H1 (cell line): ENCODE measurements around the gene SLC12A7.

Experiments used
- CREB1 ChIP-seq: IDR thresholded peaks from 2 replicates; pipeline ENCODE4 v1.6.1; 2012; ENCODE audit warnings: inconsistent platforms
- RAD21 ChIP-seq, 2 experiments: IDR thresholded peaks in 1 of 2; conservative IDR thresholded peaks in 1 of 2; 2 replicates each; pipeline ENCODE4 v1.6.1; 2011; ENCODE audit warnings: low read depth in 2 of 2, low read length in 2 of 2, improper control_type of control experiment in 1 of 2, inconsistent platforms in 1 of 2, mild to moderate bottlenecking in 1 of 2, moderate library complexity in 1 of 2
- TAF1 ChIP-seq: IDR thresholded peaks from 2 replicates; pipeline ENCODE4 v1.6.1; 2011; ENCODE audit warnings: mild to moderate bottlenecking, low read depth, low read length
- TCF12 ChIP-seq: IDR thresholded peaks from 2 replicates; pipeline ENCODE4 v1.6.1; 2011; ENCODE audit warnings: low read depth, mild to moderate bottlenecking, low read length

GRCh38 chr5:1063661-1064382, 48.0 kb downstream of the SLC12A7 start:
- no peak for TF ChIP-seq TCF12
- no peak for TF ChIP-seq TAF1
- TF ChIP-seq CREB1: no peak
- TF ChIP-seq RAD21 (IDR thresholded peaks at IDR 0.05 in 1 of 2, conservative IDR thresholded peaks at IDR 0.05 in 1 of 2; ENCODE audit: low read depth in 2 of 2, low read length in 2 of 2): no peak
